ENCODE data around the gene CDIP1.

DNA sequence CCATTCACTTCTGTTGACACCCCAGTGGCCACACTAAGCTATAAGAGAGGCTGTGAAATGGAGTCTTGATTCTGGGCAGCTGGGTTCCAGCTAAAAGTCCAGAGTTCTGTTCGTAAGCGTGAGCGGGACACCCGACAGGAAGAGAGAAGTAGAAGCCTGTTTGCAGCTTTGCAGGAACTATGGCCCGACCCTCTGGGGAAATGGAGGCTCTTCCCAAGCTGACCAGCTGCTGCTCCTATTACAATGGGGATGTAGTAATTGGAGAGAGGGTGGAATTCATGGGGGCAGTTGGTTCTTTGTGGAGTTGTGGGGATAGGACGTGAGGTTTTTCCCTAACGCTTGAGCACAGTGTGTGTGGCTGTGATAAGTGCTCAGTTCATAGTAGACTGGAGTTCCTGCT, 47.7 kb upstream of the CDIP1 start:
- TF ChIP-seq, protein P1, sequence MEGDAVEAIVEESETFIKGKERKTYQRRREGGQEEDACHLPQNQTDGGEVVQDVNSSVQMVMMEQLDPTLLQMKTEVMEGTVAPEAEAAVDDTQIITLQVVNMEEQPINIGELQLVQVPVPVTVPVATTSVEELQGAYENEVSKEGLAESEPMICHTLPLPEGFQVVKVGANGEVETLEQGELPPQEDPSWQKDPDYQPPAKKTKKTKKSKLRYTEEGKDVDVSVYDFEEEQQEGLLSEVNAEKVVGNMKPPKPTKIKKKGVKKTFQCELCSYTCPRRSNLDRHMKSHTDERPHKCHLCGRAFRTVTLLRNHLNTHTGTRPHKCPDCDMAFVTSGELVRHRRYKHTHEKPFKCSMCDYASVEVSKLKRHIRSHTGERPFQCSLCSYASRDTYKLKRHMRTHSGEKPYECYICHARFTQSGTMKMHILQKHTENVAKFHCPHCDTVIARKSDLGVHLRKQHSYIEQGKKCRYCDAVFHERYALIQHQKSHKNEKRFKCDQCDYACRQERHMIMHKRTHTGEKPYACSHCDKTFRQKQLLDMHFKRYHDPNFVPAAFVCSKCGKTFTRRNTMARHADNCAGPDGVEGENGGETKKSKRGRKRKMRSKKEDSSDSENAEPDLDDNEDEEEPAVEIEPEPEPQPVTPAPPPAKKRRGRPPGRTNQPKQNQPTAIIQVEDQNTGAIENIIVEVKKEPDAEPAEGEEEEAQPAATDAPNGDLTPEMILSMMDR (IDR thresholded peaks at IDR 0.05; ENCODE audit: low read length) = no peak
- TF ChIP-seq EZH2 (IDR thresholded peaks at IDR 0.05; ENCODE audit: borderline replicate concordance, low read length) = no peak

All from OCI-LY1 (cell line).